HG03342 (cell line): Measurements from ENCODE around the gene ADAMTS14.
"Not testable (repeated sequence)": the region's sequence is repeated elsewhere in the genome, so short reads cannot be mapped to it uniquely, and the experiment has no call there.

ENCODE experiments used
- ATAC-seq: cut with Tn5 transposase; IDR thresholded peaks from one replicate; pipeline ENCODE4 v1.9.1; 2021; ENCODE audit warnings: mild to moderate bottlenecking, moderate library complexity; ENCODE audit not compliant: unreplicated experiment

The ADAMTS14 gene

GRCh38 chr10:70769121-70769520 is 96.8 kb downstream of the ADAMTS14 start:
- ATAC-seq: no peak

DNA sequence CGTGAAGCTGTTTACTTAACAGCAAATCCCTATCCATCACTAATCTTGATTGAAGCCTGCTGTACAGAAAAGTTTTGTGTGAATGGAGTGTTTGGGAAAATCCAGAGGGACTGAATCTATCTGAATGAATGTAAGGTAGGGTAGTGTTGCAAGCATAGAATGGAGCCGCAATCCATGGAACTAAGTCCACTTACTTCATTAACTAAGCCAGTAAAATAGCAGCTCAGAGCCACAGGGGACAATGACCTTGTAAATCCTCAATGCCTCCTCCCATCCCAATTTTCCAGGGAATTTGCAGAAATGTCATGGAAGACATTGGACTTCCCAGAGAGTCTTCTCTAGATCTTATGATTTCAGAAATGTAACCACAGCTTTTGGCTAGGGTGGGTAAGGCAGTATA is 97.7 kb downstream of the ADAMTS14 start:
- no peak for ATAC-seq

- ATAC-seq: not testable (repeated sequence)
Observed at GRCh38 chr10:70770516-70770915, 98.2 kb downstream of the ADAMTS14 start.

DNA sequence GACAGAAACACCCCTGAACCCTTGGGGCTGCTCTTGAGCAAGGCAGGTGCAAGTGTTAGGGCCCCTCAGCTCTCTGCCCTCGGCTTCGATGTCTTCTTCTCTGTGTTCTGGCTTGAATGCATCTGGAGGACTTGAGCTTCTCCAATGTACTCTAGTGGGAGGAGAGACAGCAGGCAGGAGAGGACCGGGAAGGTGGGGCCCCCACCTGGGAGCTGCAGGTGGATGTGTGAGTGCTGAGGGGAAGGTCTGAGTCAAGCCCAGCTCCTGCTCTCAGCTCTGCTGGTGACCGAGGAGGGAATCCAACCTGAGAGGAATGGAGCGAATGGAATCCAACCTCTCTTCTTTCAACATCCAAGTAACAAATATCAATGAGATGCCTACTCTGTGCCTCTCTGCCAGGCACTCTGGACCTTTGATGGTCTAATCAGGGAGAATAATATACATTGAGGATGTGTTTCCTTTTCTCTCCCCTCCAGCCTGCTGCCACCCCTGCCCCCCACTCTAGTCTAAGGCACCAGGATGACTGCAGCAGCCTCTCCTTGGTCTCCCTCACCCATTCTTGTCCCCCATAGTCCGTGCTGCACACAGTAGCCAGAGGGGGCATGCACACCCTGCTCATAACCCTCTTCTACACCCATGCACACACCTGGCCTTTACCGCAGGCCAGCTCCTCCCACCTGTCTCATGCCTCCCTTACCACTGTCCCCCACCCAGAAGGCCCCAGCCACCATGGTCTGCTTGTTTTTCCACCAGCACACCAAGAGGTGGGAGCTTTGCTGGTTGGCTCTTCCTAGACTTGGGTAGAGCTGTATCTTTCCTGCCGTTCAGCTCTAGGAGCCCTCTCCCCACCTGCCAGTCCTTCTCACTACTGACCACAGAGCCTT is 99.2 kb downstream of the ADAMTS14 start:
- ATAC-seq: no peak

- ATAC-seq: no peak
Observed at GRCh38 chr10:70772627-70773026, 100.3 kb downstream of the ADAMTS14 start.

GRCh38 chr10:70773461-70773860 is 101.2 kb downstream of the ADAMTS14 start:
- ATAC-seq: no peak

DNA sequence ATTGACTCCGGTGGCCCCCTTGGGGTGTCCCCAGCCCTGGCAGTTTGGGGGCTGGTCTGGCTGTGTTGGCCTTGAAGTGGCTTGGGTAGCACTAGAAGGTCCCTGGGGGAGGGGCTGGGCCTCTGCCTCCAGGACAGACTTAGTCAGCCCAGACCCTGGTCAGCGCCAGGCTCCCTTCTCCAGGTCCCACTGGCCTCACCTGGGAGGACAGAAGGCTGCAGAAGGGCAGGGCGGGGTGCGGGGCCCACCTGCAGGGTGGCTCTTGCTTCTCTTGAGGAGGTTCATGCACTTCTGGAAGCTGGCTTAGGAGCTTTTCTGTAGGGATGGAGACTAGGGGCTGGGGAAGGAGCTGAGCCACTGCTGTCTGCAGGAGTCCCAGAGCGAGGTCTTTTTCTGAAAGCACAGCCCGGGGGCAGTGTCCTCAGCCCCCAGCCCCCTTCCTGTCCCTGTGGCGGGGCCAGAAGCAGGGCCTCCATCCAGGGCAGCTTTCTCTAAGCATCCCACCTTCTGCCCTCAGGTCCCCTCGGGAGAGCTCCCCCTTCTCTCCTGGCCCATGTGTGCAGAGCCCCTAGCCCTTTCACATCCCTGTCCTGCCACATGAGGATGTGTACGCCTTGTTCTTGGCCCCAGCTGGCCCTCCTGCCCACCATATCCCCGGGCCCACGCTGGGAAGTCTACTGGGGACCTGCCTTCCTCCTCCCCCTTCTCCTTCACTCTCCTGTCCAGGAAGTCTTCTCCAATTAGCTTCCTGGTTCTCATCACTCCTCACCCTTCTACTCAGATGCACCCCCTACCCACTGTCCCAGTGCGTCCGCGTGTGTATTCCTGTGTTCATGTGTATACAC is 101.9 kb downstream of the ADAMTS14 start:
- ATAC-seq: no peak

DNA sequence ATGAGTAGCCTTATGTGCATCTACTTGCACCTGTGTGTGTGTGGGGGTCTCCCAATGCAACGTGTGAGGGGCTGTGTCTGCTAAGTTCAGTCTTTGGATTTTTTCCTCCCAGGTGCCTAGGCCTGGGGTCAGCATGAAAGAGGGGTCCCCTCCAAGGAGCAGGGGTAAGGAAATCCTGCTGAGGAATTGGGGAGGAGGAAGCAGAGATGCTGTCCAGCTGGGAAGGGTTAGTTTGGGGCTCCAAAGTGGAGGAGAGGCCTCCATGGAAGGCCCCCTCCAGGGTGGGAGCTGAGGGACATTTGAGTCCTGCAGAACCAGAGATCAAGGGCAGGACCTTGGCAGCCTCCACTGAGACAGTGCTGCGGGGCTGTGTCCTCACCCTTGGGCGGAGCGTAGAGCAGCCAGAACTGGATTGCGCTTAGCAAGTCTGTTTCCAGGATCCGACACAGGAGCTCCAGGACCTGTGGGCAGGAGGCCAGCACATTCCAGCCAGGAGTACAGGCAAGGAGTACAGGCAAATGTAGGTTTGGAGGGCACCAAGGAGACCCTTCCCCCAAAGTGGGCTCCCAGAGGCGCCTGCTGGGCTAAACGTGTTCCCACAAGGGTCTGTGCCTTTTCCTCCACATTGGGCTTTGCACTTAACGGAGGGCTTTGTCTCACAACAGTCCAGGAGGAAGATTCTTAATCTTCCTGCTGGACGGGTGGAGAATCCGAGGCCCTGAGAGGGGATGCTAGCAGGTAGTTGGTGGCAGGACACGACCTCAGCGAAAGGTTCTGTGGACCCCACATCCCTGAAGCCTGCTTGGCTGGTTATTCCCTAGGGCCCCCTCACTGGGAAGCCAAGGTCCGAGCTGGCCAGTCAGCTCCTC is 102.7 kb downstream of the ADAMTS14 start:
- no peak for ATAC-seq

GRCh38 chr10:70775679-70776454 is 103.6 kb downstream of the ADAMTS14 start:
- no peak for ATAC-seq

DNA sequence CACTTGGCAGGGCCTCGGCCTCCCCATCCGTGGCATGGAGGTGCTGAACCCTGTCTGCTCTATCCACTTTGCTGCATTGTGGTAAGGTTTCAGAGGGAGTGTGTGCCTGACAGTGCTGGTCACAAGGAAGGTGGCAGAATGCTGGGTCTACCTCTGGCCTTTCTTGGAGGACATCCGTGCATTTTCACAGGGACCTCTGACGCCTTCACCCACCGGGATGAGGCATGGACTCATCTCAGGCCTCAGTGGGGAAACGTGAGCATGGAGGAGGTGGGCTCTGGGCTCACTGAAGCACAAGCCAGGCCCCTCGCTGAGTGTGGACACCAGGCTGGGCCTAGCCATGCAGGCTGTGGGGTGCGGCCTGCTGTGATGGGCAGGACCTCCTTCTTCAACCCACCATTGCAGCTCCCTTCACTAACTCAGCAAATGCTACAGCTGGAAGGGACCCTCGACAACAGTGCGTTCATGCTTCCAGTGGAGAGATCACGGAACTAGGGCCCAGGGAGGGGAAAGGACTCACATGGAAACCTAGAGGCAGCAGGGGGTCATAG is 104.2 kb downstream of the ADAMTS14 start:
- ATAC-seq: no peak

- ATAC-seq: no peak
Observed at GRCh38 chr10:70777063-70777875, 105.0 kb downstream of the ADAMTS14 start.

DNA sequence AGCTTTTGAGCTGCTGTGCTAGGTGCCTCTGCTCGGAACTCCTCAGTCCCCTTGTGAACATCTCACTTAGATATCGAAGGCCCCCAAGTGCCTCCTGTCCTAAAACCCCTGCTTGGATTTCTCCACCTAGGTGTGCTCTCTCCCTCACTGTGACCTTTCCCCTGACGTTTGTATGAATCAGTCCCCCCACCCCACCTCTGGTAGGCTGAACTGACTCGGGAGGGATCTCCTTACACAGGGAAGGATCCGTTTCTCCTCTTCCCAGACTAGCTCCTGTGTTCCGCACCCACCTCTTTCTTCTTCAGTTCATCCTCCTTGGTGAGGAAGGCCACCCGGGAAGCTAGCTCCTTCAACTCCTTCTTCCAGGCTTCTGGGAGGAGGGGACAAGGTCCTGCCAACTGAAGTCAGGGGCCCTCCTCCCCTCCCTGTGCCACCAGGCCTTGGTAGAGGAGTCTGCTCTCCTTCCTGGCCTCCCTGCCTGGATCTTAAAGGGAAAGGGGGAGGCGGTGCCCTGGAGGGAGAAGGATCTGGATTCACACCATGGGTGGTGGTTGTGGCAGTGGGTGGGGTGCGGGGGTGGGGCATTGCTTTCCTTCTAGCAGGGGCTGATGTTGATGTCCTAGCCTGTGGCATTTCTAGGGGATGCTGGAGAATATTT is 106.1 kb downstream of the ADAMTS14 start:
- ATAC-seq: no peak

- ATAC-seq: no peak
Observed at GRCh38 chr10:70779088-70779487, 106.8 kb downstream of the ADAMTS14 start.

DNA sequence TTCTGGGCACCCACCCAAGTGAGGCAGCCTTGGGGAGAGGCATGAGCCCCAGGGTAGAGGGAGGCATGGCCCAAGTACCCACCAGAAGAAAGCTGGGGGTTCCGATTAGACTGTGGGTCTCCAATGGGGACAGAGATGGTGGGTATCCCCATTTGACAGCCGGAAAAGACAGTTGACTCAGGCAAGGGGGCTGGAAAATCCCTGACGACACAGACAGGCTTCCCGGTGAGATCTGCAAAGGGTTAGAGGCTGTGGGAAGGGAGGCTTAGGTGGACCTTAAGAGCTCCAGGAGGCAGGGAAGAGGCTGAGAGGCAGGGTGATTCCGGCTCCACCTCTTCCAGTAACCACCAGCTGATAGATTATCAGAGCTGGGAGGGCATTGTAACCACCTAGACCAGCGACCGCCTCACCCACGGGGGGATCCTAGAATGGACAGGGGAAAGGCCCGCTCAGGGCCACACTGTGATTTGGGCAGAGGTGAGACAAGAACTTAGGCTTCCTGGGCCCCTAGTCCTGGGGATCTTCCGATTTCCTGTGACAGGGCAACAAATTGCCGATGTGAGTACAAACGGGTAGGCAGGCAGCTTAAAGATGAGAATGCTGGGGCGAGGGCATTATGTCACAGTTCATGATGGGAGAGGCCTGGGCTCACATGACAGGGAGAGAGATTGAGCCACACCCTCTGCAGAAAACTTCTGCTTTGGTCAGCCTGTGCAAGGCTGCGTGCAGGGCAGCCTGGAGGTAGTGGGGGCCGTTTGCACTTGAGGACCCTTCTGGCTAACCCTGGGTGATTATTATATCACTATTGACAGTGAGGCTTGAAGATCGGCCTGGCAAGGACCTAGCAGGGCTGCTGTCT is 107.4 kb downstream of the ADAMTS14 start:
- ATAC-seq: no peak

GRCh38 chr10:70780370-70780760 is 108.1 kb downstream of the ADAMTS14 start:
- ATAC-seq: no peak

- ATAC-seq: no peak
Observed at GRCh38 chr10:70780772-70781171, 108.5 kb downstream of the ADAMTS14 start.

- no peak for ATAC-seq
Observed at GRCh38 chr10:70781461-70782051, 109.2 kb downstream of the ADAMTS14 start.
